Esophagus muscularis mucosa (tissue), 4 donors: Measurements from ENCODE around the gene FBH1. TPM values are rescaled to one million over a fixed set of nuclear protein-coding genes. Genes with fewer than 3 reads are reported as not detected.

Experiments used
- DNase-seq: peaks from one replicate; pipeline ENCODE4 v3.0.0-alpha.2; 2017; ENCODE audit errors: extremely low spot score
- H3K27ac ChIP-seq, 4 donors: fragments of 200-600 bp; sonication (generic); replicated peaks in 1 of 4; 1 replicate in 3 of 4; 2 replicates in 1 of 4; pipeline ENCODE4 v1.5.1; 2016 to 2019; ENCODE audit warnings: mild to moderate bottlenecking in 1 of 4
- H3K27me3 ChIP-seq, 4 donors: fragments of 200-600 bp; sonication (generic); one replicate each; pipeline versions ENCODE4 v1.5.1 to v1.6.0; 2016 to 2019
- H3K36me3 ChIP-seq, 4 donors: fragments of 200-600 bp; sonication (generic); one replicate each; pipeline ENCODE4 v1.5.1; 2016 to 2019
- H3K4me1 ChIP-seq, 4 donors: fragments of 200-600 bp; sonication (generic); one replicate each; pipeline ENCODE4 v1.5.1; 2016 to 2019
- H3K4me3 ChIP-seq, 4 donors: fragments of 200-600 bp; sonication (generic); 1 replicate in 2 of 4; 2 replicates in 2 of 4; pipeline ENCODE4 v1.5.1; 2016 to 2019; ENCODE audit warnings: mild to moderate bottlenecking in 4 of 4, moderate library complexity in 1 of 4
- H3K9me3 ChIP-seq, 4 donors: fragments of 200-600 bp; sonication (generic); 1 replicate in 3 of 4; 2 replicates in 1 of 4; pipeline ENCODE4 v1.5.1; 2016 to 2019
- CTCF ChIP-seq, 3 experiments: fragments of 200-600 bp in 2 of 3; fragments of 450-650 bp in 1 of 3; sonication (generic) in 2 of 3; IDR thresholded peaks; one replicate each; pipeline ENCODE4 v1.5.1; 2017 to 2019; ENCODE audit warnings: antibody characterized with exemption in 3 of 3, mild to moderate bottlenecking in 2 of 3, moderate library complexity in 1 of 3
- EP300 ChIP-seq: sonication (generic); formaldehyde crosslinking; IDR thresholded peaks from one replicate; pipeline ENCODE4 v1.6.1; 2017; ENCODE audit warnings: antibody characterized with exemption
- POLR2A ChIP-seq: fragments of 450-650 bp; IDR thresholded peaks from one replicate; pipeline ENCODE4 v1.6.1; 2017; ENCODE audit warnings: antibody characterized with exemption, moderate library complexity, mild to moderate bottlenecking, low read depth
- POLR2AphosphoS5 ChIP-seq, 2 donors: sonication (generic); formaldehyde crosslinking; IDR thresholded peaks; one replicate each; pipeline ENCODE4 v1.6.1; 2017; ENCODE audit warnings: antibody characterized with exemption in 2 of 2
- WGBS: methylation state at CpG from one replicate; pipeline ENCODE4 v1.1.5; 2018; 5-methylcytosine and 5-hydroxymethylcytosine counted together
- intact Hi-C: fragments of 100-400 bp; cut with DNase I; formaldehyde crosslinking; loops from one replicate; pipeline ENCODE4 v1.15.1; 2023
- total RNA-seq, 4 donors: library from RNA; depleted of rRNA; stranded (reverse); fragments of >200 nt; gene quantifications; one replicate each; pipeline versions ENCODE4 v1.1.0 to v1.2.1, GENCODE V29; 2016

FBH1 gene
- total RNA-seq, 4 donors from 2014 or later, result 90.3 to 93.0 (median 92.3) TPM

- H3K27ac ChIP-seq, result peak overlapping the region; percentile 80 to 93 (median 90)
- TF ChIP-seq POLR2A (no peak), CTCF (IDR thresholded peaks at IDR 0.05) (peak in 1 of 3 experiments; percentile 12)
- H3K4me1 ChIP-seq, result peaks cover 34 to 56% (median 48%) of the 10 kb centered on the region in 4 donors
- whole genome bisulfite sequencing, result 0% methylated on average over 10 of the region's 80 CpGs
- H3K9me3 ChIP-seq, result no peaks in the 10 kb centered on the region
- H3K4me3 ChIP-seq, result peak overlapping the region; percentile 84 to 94 (median 90)
- H3K36me3 ChIP-seq, result peaks cover 0 to 39% (median 19%) of the 10 kb centered on the region in 4 donors
- DNase-seq, result no peak
- H3K27me3 ChIP-seq, result no peaks in the 10 kb centered on the region
- intact Hi-C loops, result no loop called here
These were observed 1.0 kb upstream of the FBH1 start for GRCh38 chr10:5888843-5889623.

DNA sequence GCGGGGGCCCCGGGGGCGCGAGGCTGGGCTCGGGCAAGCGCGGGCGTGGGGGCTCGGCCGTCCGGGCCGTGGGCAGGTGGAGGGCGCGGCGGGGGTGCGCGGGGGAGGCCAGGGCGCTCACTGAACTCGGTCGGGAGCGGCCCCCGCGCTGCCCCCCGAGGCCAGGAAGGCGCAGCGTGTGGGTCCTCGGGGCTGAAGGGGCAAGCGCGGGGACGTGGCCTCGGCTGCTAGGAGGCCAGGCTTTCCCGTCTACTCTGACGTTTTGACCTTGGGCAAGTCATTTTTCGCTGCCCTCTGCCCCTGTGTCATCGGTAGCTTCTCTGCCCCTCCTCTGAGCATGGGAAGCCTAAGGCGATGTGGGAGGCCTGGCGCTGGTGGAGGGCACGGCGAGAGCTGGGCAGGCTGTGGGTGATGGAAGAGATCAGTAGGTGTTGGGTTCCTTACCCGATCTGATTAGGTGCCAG lies 441 bp downstream of the FBH1 start:
- DNase-seq, result no peak
- no peaks in the 10 kb centered on the region for H3K27me3 ChIP-seq
- TF ChIP-seq POLR2A (no peak), EP300 (no peak), POLR2AphosphoS5 (IDR thresholded peaks at IDR 0.05) (no peak), CTCF (IDR thresholded peaks at IDR 0.05) (no peak)
- H3K4me1 ChIP-seq, result peaks cover 39 to 56% (median 48%) of the 10 kb centered on the region in 4 donors
- intact Hi-C loops, result loop anchor here (5.0 kb wide), 1 partner anchor 78 kb away; the partner anchor contains the start of gene GDI2
- peak overlapping the region; percentile 78 to 93 (median 90) for H3K27ac ChIP-seq
- WGBS, result 3% methylated on average over 13 of the region's 40 CpGs
- peaks cover 10 to 40% (median 19%) of the 10 kb centered on the region in 4 donors for H3K36me3 ChIP-seq
- H3K4me3 ChIP-seq, result peak overlapping the region; percentile 84 to 94 (median 90)
- H3K9me3 ChIP-seq, result no peaks in the 10 kb centered on the region

DNA sequence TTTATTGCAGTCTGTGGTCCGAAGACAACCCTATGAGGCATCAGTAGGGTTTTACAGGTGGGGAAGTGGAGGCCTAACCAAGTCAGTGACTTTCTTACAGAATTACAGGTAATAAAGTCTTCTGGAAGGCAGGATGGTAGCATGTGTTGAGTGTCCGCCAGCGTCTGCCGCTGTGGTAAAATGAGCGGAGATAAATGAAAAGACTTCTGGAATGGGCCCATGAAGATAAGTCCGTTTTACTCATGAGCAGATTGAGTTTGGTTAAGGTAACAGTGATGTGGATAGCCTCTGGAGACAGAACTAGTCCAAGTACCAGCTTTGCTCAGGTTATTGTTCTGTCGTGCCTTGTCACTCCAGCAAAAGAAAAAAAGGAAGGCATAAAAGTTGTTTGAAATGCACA lies 966 bp downstream of the FBH1 start:
- TF ChIP-seq POLR2AphosphoS5 (IDR thresholded peaks at IDR 0.05) (no peak), EP300 (no peak), POLR2A (no peak), CTCF (IDR thresholded peaks at IDR 0.05) (no peak)
- DNase-seq, result no peak
- Histone ChIP-seq H3K27ac (peak overlapping the region; percentile 78 to 93 (median 90)), H3K27me3 (no peaks in the 10 kb centered on the region), H3K4me1 (peaks cover 39 to 56% (median 48%) of the 10 kb centered on the region in 4 donors), H3K9me3 (no peaks in the 10 kb centered on the region), H3K36me3 (peaks cover 10 to 40% (median 22%) of the 10 kb centered on the region in 4 donors), H3K4me3 (peak overlapping the region; percentile 84 to 94 (median 90))
- intact Hi-C loops, result loop anchor here (5.0 kb wide), 1 partner anchor 79 kb away; the partner anchor contains the start of gene GDI2
- WGBS, result 70% methylated on average over 7 of the region's 7 CpGs

- peaks cover 42 to 50% (median 47%) of the 10 kb centered on the region in 4 donors for H3K4me1 ChIP-seq
- H3K4me3 ChIP-seq, result no peak overlapping the region
- WGBS, result 80% methylated on average over 8 of the region's 8 CpGs
- H3K27ac ChIP-seq, result no peak overlapping the region
- H3K27me3 ChIP-seq, result no peaks in the 10 kb centered on the region
- H3K9me3 ChIP-seq, result no peaks in the 10 kb centered on the region
- peaks cover 10 to 43% (median 24%) of the 10 kb centered on the region in 4 donors for H3K36me3 ChIP-seq
- DNase-seq, result no peak
- intact Hi-C loops, result loop anchor here (5.0 kb wide), 1 partner anchor 80 kb away; the partner anchor contains the start of gene GDI2
- no peak for TF ChIP-seq EP300
- no peak for TF ChIP-seq POLR2AphosphoS5 (IDR thresholded peaks at IDR 0.05)
- TF ChIP-seq POLR2A, result no peak
- TF ChIP-seq CTCF (IDR thresholded peaks at IDR 0.05), result no peak
These were observed 2.0 kb downstream of the FBH1 start for GRCh38 chr10:5892007-5892406.
